Type B pancreatic cell (in vitro differentiated cells): ENCODE data around the gene PAPPA. TPM values are rescaled to one million over a fixed set of nuclear protein-coding genes. Genes with fewer than 3 reads are reported as not detected.

ENCODE experiments used
- DNase-seq: peaks from one replicate; pipeline ENCODE4 v3.0.0; 2021; ENCODE audit warnings: mixed read lengths; ENCODE audit not compliant: unreplicated experiment; ENCODE audit errors: extremely low spot score
- H3K27ac Mint-ChIP-seq: 2 replicates; pipeline ENCODE4 v1.8.0; 2021; ENCODE audit warnings: mild to moderate bottlenecking, mixed read lengths
- H3K27me3 Mint-ChIP-seq: 2 replicates; pipeline ENCODE4 v1.8.0; 2021; ENCODE audit warnings: mixed read lengths
- H3K36me3 Mint-ChIP-seq: 2 replicates; pipeline ENCODE4 v1.8.0; 2021; ENCODE audit warnings: mixed read lengths
- H3K4me1 Mint-ChIP-seq: one replicate; pipeline ENCODE4 v1.8.0; 2021; ENCODE audit warnings: mixed read lengths; ENCODE audit not compliant: unreplicated experiment
- H3K4me3 Mint-ChIP-seq: 2 replicates; pipeline ENCODE4 v1.8.0; 2021; ENCODE audit warnings: mild to moderate bottlenecking, mixed read lengths
- H3K9me3 Mint-ChIP-seq: 2 replicates; pipeline ENCODE4 v1.8.0; 2021; ENCODE audit warnings: mixed read lengths
- long read RNA-seq: library from polyadenylated mRNA; unstranded; transcript quantifications from one replicate; pipeline ENCODE4 v2.0.0, GENCODE V29; 2020
- total RNA-seq: library from RNA; stranded (reverse); gene quantifications from 2 replicates; pipeline ENCODE4 v1.2.1, GENCODE V29; 2021; ENCODE audit warnings: low replicate concordance
- TF ChIP-seq, protein P1 (sequence below): fragments of 200-600 bp; sonication (generic); conservative IDR thresholded peaks from 2 replicates; pipeline ENCODE4 v1.5.0; 2021; ENCODE audit warnings: antibody characterized with exemption, mild to moderate bottlenecking

PAPPA gene
- total RNA-seq, result 1.2 and 11.0 TPM in 2 replicates
- long read RNA-seq, partial matches to known transcripts, result 1 of 3 reads
- long read RNA-seq, other reads (novel, unspliced or antisense), result 2 of 3 reads

- Mint-ChIP-seq H3K4me1 (peaks cover 38% of the 10 kb centered on the region), H3K27ac (peak within 1 kb of the TSS; percentile 37), H3K27me3 (peaks cover 86% of the 10 kb centered on the region), H3K9me3 (no peaks in the 10 kb centered on the region), H3K36me3 (no peaks in the 10 kb centered on the region), H3K4me3 (peak within 1 kb of the TSS; percentile 90)
- TF ChIP-seq, protein P1, sequence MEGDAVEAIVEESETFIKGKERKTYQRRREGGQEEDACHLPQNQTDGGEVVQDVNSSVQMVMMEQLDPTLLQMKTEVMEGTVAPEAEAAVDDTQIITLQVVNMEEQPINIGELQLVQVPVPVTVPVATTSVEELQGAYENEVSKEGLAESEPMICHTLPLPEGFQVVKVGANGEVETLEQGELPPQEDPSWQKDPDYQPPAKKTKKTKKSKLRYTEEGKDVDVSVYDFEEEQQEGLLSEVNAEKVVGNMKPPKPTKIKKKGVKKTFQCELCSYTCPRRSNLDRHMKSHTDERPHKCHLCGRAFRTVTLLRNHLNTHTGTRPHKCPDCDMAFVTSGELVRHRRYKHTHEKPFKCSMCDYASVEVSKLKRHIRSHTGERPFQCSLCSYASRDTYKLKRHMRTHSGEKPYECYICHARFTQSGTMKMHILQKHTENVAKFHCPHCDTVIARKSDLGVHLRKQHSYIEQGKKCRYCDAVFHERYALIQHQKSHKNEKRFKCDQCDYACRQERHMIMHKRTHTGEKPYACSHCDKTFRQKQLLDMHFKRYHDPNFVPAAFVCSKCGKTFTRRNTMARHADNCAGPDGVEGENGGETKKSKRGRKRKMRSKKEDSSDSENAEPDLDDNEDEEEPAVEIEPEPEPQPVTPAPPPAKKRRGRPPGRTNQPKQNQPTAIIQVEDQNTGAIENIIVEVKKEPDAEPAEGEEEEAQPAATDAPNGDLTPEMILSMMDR, result no peak
- no peak for DNase-seq
These were observed at the start of gene PAPPA for GRCh38 chr9:116153765-116154333. Gene PAPPA (plus strand): TSS chr9:116153791. CDS start chr9:116154173, 382 bp downstream.

DNA sequence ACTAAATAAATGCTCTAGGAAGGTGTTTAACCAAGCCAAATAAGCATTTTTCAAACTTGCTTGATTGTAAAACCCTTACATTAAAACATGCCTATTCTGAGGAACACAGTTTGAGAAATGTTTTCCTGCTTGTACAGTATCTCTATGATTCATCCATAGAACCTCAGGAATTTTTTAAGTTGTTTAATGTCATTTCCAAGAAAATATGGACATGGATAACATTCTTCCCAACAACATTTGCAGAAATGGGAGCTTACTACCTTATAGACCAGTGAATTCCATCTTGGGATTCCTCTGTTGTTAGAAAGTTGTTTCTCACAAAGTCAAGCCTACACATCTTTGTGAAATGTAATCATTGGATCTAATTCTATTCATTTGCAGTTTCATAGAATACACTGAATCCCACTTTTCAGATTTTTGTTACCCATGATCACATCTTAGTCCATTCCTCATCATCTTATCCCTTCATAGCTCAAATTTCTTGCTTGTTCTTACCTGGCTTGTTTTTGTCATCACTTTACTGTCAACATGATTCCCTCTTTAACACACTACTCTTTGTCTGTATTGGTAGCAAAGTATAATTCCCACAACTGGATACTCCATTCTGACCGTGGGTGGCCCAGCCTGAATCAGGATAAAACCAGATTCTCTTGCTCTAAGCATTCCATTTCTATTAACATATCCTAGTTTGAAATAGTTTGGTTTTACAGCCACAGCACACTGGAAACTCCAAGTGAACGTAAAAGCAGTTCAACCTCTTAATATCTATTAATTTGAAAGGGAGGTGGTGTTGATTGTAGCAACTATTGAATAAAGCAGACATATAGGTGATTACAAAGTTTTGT, 49.4 kb upstream of the PAPPA start:
- no peaks in the 10 kb centered on the region for H3K9me3 Mint-ChIP-seq
- DNase-seq, result no peak
- no peak overlapping the region for H3K27ac Mint-ChIP-seq
- H3K27me3 Mint-ChIP-seq, result peaks cover 3% of the 10 kb centered on the region
- H3K36me3 Mint-ChIP-seq, result no peaks in the 10 kb centered on the region
- no peak overlapping the region for H3K4me3 Mint-ChIP-seq
- TF ChIP-seq, protein P1, result no peak
- no peaks in the 10 kb centered on the region for H3K4me1 Mint-ChIP-seq

GRCh38 chr9:116112236-116112635, 41.4 kb upstream of the PAPPA start:
- Mint-ChIP-seq H3K27ac (no peak overlapping the region), H3K9me3 (no peaks in the 10 kb centered on the region), H3K36me3 (no peaks in the 10 kb centered on the region), H3K4me3 (no peak overlapping the region), H3K4me1 (peaks cover 12% of the 10 kb centered on the region), H3K27me3 (no peaks in the 10 kb centered on the region)
- TF ChIP-seq, protein P1, result peak; percentile 28
- DNase-seq, result no peak

- no peaks in the 10 kb centered on the region for H3K36me3 Mint-ChIP-seq
These were observed 37.7 kb upstream of the PAPPA start for GRCh38 chr9:116115761-116116353.

GRCh38 chr9:116116393-116116792, 37.2 kb upstream of the PAPPA start:
- Mint-ChIP-seq H3K9me3 (peaks cover 4% of the 10 kb centered on the region), H3K36me3 (no peaks in the 10 kb centered on the region), H3K27ac (no peak overlapping the region), H3K4me3 (no peak overlapping the region), H3K27me3 (peaks cover 3% of the 10 kb centered on the region), H3K4me1 (peaks cover 12% of the 10 kb centered on the region)
- no peak for DNase-seq
- TF ChIP-seq, protein P1, result no peak

More at GRCh38 chr9:116115761-116116353, 37.7 kb upstream of the PAPPA start:
- Mint-ChIP-seq H3K27ac (no peak overlapping the region), H3K9me3 (peaks cover 4% of the 10 kb centered on the region), H3K4me3 (no peak overlapping the region), H3K27me3 (peaks cover under 1% of the 10 kb centered on the region), H3K4me1 (peaks cover 12% of the 10 kb centered on the region)
- TF ChIP-seq, protein P1, result no peak
- DNase-seq, result no peak
